PC-9 (cell line): ENCODE measurements around the gene CEP68. TPM values are rescaled to one million over a fixed set of nuclear protein-coding genes. Genes with fewer than 3 reads are reported as not detected.

Experiments used
- BruUV-seq: library from RNA; stranded (reverse); fragments of 400-500 nt; replicated peaks from 2 replicates; lab custom pipeline; 2021; lab: Mats Ljungman, UMichigan
- CTCF ChIA-PET: fragments of 300-600 bp; sonication (Branson Sonifier 250); formaldehyde crosslinking; loops from one replicate; lab custom pipeline; 2022; ENCODE audit warnings: antibody characterized with exemption; lab: Charles Lee
- POLR2A ChIA-PET: fragments of 300-600 bp; sonication (Branson Sonifier 250); formaldehyde crosslinking; loops from one replicate; lab custom pipeline; 2022; ENCODE audit warnings: antibody characterized with exemption; ENCODE audit not compliant: unreplicated experiment; lab: Charles Lee
- DNase-seq, 2 experiments: peaks; one replicate each; pipeline versions ENCODE4 v3.0.0 to v3.0.0-alpha.2; 2015 to 2022; ENCODE audit warnings: mixed read lengths in 1 of 2
- H2AFZ ChIP-seq: fragments of 200-600 bp; sonication (generic); 2 replicates; pipeline ENCODE4 v1.8.1; 2017; ENCODE audit warnings: antibody characterized with exemption
- H3F3A ChIP-seq: fragments of 200-600 bp; sonication (generic); 2 replicates; pipeline ENCODE4 v1.8.1; 2017; ENCODE audit warnings: antibody characterized with exemption, mild to moderate bottlenecking, low read depth; ENCODE audit not compliant: insufficient read depth
- H3K27ac ChIP-seq: fragments of 200-600 bp; sonication (generic); 2 replicates; pipeline ENCODE4 v1.6.1; 2016; ENCODE audit warnings: mixed run types
- H3K27me3 ChIP-seq: fragments of 200-600 bp; sonication (generic); 2 replicates; pipeline ENCODE4 v1.6.1; 2016; ENCODE audit warnings: low read depth, mixed run types; ENCODE audit not compliant: insufficient read depth
- H3K36me3 ChIP-seq: fragments of 200-600 bp; sonication (generic); 2 replicates; pipeline ENCODE4 v1.6.1; 2016; ENCODE audit warnings: low read depth, mixed run types
- H3K4me1 ChIP-seq: fragments of 200-600 bp; sonication (generic); replicated peaks from 2 replicates; pipeline ENCODE4 v1.6.1; 2016; ENCODE audit warnings: mixed run types; ENCODE audit not compliant: insufficient read depth
- H3K4me2 ChIP-seq: fragments of 200-600 bp; sonication (generic); 2 replicates; pipeline ENCODE4 v1.6.1; 2017; ENCODE audit warnings: mixed run types
- H3K4me3 ChIP-seq: fragments of 200-600 bp; sonication (generic); 2 replicates; pipeline ENCODE4 v1.6.1; 2016; ENCODE audit warnings: mixed run types
- H3K79me2 ChIP-seq: fragments of 200-600 bp; sonication (generic); 2 replicates; pipeline ENCODE4 v1.6.1; 2017; ENCODE audit warnings: low read depth, mixed run types
- H3K9me2 ChIP-seq: fragments of 200-600 bp; sonication (generic); 2 replicates; pipeline ENCODE4 v1.8.1; 2017; ENCODE audit warnings: mild to moderate bottlenecking; ENCODE audit not compliant: insufficient read depth
- H3K9me3 ChIP-seq: fragments of 200-600 bp; sonication (generic); 2 replicates; pipeline ENCODE4 v1.8.1; 2016; ENCODE audit warnings: low read depth; ENCODE audit not compliant: insufficient read depth
- H4K20me1 ChIP-seq: fragments of 200-600 bp; sonication (generic); 2 replicates; pipeline ENCODE4 v1.8.1; 2017; ENCODE audit not compliant: insufficient read depth
- EZH2 ChIP-seq: fragments of 200-600 bp; sonication (generic); IDR thresholded peaks from 2 replicates; pipeline ENCODE4 v1.8.0; 2017; ENCODE audit warnings: antibody characterized with exemption, low read depth
- intact Hi-C: fragments of 100-400 bp; cut with micrococcal nuclease; formaldehyde crosslinking; loops from one replicate; pipeline ENCODE4 v1.10.0; 2022; ENCODE audit not compliant: unreplicated experiment
- total RNA-seq: library from RNA; stranded (reverse); gene quantifications from 2 replicates; pipeline ENCODE4 v1.2.3, GENCODE V29; 2021
- TF ChIP-seq, protein P1 (sequence below): fragments of 200-600 bp; sonication (generic); conservative IDR thresholded peaks from 2 replicates; pipeline ENCODE4 v1.6.1; 2017; ENCODE audit warnings: mixed run types, antibody characterized with exemption, mild to moderate bottlenecking, moderate library complexity

The CEP68 gene
- total RNA-seq, 1 experiment from 2014 or later, result 10.8 TPM

GRCh38 chr2:65030476-65031332 is 25.5 kb upstream of the CEP68 start:
- Histone ChIP-seq H4K20me1 (no peaks in the 10 kb centered on the region), H3K4me1 (no peaks in the 10 kb centered on the region), H3K27me3 (no peaks in the 10 kb centered on the region), H3F3A (0 out of 2 replicates have a peak, but pooled peaks cover 9% of the 10 kb centered on the region), H3K4me3 (no peak overlapping the region), H3K36me3 (no peaks in the 10 kb centered on the region), H3K27ac (no peak overlapping the region), H3K79me2 (no peaks in the 10 kb centered on the region), H3K9me2 (no peaks in the 10 kb centered on the region; the same call in 1 of the 2 replicates), H3K4me2 (no peak overlapping the region), H2AFZ (no peak overlapping the region), H3K9me3 (no peaks in the 10 kb centered on the region)
- TF ChIP-seq, protein P1, sequence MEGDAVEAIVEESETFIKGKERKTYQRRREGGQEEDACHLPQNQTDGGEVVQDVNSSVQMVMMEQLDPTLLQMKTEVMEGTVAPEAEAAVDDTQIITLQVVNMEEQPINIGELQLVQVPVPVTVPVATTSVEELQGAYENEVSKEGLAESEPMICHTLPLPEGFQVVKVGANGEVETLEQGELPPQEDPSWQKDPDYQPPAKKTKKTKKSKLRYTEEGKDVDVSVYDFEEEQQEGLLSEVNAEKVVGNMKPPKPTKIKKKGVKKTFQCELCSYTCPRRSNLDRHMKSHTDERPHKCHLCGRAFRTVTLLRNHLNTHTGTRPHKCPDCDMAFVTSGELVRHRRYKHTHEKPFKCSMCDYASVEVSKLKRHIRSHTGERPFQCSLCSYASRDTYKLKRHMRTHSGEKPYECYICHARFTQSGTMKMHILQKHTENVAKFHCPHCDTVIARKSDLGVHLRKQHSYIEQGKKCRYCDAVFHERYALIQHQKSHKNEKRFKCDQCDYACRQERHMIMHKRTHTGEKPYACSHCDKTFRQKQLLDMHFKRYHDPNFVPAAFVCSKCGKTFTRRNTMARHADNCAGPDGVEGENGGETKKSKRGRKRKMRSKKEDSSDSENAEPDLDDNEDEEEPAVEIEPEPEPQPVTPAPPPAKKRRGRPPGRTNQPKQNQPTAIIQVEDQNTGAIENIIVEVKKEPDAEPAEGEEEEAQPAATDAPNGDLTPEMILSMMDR, result no peak
- no peak for TF ChIP-seq EZH2
- intact Hi-C loops, result no loop called here
- no TSS peak for BruUV-seq
- POLR2A ChIA-PET, result interaction anchor here (0.7 kb wide), 1 partner anchor 13 kb away, joined by 3 read pairs; no protein-coding TSS in a partner anchor
- no peak for DNase-seq
- CTCF ChIA-PET, result no interaction called here

DNA sequence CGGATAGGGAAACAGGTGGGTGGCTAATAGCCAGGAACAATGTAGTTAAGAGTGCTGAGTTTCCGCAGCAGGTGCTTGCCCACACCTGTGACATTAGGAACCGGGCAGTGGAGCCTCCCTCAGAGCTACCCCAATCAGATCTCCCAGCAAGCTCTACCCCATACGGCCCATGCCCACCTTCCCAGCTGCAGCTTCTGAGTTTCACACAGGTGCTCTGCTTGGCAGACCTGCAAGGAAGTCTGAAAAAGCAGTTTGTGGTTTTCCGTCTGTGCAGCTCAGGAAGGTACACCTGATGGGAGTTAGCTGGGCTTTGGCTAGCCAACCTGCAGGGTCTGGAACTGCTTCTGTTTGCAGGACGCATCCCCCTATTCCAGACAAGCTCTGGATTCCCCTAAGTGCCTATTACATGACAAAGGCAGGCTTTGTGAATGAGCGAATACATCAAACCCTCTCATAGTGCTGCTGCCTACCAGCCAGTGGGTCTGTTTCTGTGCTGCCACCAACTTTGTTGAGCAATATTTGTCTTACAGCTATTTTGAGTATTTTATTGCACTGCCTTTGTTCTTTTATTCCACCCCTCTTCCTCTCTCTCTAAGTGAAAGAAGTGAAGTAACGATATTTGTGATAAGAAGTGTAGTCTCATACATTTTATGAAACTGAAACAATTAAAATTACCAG is 24.7 kb upstream of the CEP68 start:
- Histone ChIP-seq H3K4me1 (no peaks in the 10 kb centered on the region), H3K36me3 (no peaks in the 10 kb centered on the region), H2AFZ (no peak overlapping the region), H3K9me3 (no peaks in the 10 kb centered on the region), H4K20me1 (no peaks in the 10 kb centered on the region), H3K4me2 (no peak overlapping the region), H3K9me2 (no peaks in the 10 kb centered on the region; the same call in 1 of the 2 replicates), H3F3A (0 out of 2 replicates have a peak, but pooled peaks cover 9% of the 10 kb centered on the region), H3K79me2 (no peaks in the 10 kb centered on the region), H3K27ac (no peak overlapping the region), H3K4me3 (no peak overlapping the region), H3K27me3 (no peaks in the 10 kb centered on the region)
- intact Hi-C loops, result no loop called here
- ChIA-PET CTCF (interaction anchor here (0.6 kb wide), 1 partner anchor 521 kb away, joined by 4 read pairs; no protein-coding TSS in a partner anchor), POLR2A (no interaction called here)
- TF ChIP-seq EZH2, result no peak
- TF ChIP-seq, protein P1, result no peak
- BruUV-seq, result no TSS peak
- DNase-seq, result peak in 1 of 2 experiments; percentile 47
